ENCODE results near the gene CHAT. TPM values are rescaled to one million over a fixed set of nuclear protein-coding genes. Genes with fewer than 3 reads are reported as not detected.

Gene CHAT
- total RNA-seq, 4 donors from 2014 or later: not detected

DNA sequence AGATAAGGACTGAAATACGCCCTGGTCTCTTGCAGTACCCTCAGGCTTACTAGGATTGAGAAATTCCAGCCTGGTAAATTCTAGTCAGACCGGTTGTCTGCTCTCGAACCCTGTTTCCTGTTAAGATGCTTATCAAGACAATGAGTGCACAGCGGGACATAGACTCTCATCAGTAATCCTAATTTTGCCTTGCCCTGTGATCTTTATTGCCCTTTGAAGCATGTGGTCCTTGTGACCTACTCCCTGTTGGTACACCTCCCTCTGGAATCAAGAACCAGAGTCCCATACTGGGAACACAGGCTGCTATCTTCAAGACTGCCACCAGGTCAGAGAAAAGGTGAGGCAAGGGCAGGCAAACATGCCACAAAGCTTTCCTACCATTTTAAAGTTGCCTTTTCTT lies 72.8 kb downstream of the CHAT start:
- TF ChIP-seq, protein P1, sequence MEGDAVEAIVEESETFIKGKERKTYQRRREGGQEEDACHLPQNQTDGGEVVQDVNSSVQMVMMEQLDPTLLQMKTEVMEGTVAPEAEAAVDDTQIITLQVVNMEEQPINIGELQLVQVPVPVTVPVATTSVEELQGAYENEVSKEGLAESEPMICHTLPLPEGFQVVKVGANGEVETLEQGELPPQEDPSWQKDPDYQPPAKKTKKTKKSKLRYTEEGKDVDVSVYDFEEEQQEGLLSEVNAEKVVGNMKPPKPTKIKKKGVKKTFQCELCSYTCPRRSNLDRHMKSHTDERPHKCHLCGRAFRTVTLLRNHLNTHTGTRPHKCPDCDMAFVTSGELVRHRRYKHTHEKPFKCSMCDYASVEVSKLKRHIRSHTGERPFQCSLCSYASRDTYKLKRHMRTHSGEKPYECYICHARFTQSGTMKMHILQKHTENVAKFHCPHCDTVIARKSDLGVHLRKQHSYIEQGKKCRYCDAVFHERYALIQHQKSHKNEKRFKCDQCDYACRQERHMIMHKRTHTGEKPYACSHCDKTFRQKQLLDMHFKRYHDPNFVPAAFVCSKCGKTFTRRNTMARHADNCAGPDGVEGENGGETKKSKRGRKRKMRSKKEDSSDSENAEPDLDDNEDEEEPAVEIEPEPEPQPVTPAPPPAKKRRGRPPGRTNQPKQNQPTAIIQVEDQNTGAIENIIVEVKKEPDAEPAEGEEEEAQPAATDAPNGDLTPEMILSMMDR (IDR thresholded peaks at IDR 0.05): no peak
- ATAC-seq (ENCODE audit: low FRiP score): no peak
- no peak for DNase-seq (ENCODE audit: low spot score)

DNA sequence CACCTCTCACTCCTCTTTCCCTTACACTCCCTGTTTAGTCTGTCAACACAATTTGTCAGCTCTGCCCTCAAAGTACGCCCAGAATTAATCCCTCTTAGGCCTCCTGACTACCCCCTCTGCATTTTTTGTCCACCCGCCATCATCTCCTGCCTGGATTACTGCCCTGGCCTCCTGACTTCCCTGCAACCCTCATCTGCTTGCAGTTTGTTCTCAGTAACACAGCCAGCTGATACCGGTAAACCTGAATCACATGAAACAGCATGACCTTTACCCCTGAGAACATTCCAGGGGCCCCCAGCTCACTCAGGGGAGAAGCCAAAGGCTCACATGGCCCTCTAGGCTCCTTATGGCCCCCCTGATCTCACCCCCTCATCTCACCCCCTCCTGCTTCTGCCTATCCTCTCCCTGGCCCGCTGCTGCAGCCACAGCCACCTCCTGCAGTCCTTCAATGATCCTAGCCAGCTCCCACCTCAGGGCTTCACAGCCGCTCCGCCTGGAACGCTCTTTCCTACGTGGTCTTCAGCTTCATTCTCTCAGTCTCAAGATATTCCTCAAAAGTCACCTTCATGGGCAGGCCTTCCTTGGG lies 74.5 kb downstream of the CHAT start:
- TF ChIP-seq, protein P1 (IDR thresholded peaks at IDR 0.05): no peak
- ATAC-seq (ENCODE audit: low FRiP score) (no peak), DNase-seq (ENCODE audit: low spot score) (no peak)

DNA sequence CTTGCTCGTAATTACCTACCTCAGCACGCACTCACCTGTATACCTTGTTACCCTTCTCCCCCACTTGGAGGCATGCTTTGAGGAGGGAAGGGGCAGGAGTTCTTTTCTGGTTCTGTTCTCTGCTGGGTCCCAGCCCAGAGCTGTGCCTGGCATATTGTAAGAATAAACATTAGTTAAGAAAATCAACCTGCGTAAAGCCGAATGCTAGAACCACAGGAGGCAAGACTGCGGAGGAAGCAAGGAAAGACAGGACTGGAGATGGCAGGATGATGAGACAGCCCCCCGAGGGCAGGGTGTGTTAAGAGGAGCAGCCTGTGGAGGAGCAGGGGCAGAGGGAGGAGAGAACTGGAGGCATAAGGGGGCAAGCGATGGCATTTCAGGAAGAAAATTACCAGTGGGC lies 75.1 kb downstream of the CHAT start:
- TF ChIP-seq, protein P1 (IDR thresholded peaks at IDR 0.05): no peak
- DNase-seq (ENCODE audit: low spot score): no peak
- ATAC-seq (ENCODE audit: low FRiP score): no peak

DNA sequence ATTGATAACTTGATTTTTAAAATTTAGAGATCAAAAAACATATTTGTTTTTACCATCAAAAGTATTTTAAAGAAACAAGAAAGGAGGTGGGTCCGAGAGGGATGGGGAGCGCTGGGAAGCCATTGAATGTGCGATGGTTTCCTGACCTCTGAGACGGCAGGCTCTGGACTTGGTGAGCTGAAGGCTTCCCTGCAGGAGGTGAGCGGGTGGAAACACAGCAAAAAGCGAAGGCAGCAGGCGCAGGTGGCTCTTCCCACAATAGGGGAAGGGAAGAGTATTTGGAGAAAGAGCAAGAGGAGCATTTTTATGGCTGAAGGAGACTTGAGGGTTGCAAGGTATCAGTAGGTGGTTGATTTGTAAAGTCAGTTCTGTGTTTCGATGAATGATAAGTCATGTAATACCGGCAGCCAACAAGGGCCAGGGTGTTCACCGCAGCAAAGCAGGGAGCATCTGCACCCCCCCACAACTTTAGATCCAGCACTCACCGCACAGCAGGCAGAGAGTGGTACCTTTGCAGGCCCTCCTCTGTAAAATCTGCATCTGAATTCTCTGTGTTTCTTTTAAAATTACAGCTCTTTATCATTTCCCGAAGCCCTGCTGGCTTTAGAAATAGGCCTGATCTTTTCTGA lies 76.2 kb downstream of the CHAT start:
- no peak for ATAC-seq (ENCODE audit: low FRiP score)
- no peak for DNase-seq (ENCODE audit: low spot score)
- TF ChIP-seq, protein P1 (IDR thresholded peaks at IDR 0.05): no peak

DNA sequence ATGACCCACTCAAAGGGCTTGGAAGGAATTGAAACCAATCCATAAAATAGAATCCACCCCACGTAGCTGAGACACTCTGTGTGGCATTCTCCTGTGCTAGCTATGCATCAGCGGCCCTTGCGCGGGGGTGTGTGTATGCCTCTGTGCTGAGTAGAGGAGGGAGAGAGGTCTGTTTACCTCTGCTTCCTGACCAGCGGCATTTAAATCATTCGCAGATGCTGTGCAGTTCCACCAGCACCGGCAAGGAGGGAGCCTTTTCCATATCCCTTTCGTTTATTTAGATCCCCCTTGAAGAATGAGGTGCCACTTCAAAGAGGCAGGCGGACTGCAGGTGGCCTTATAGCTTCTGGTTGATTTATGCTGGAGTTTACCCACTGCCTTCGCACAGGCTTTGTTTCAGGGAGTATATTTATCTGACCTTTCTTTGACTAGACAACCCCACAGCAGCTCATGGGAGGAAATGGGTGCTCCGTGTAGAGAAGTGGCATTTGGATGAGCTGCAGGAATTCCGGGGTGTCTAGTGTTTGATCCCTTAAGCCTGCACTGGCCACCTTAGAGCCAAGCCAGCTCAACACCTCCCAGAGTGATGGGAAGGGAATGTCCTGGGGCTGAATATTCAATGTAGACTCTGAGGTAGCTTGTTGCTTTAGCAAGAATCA lies 77.0 kb downstream of the CHAT start:
- no peak for DNase-seq (ENCODE audit: low spot score)
- TF ChIP-seq, protein P1 (IDR thresholded peaks at IDR 0.05): no peak
- ATAC-seq (ENCODE audit: low FRiP score): no peak

DNA sequence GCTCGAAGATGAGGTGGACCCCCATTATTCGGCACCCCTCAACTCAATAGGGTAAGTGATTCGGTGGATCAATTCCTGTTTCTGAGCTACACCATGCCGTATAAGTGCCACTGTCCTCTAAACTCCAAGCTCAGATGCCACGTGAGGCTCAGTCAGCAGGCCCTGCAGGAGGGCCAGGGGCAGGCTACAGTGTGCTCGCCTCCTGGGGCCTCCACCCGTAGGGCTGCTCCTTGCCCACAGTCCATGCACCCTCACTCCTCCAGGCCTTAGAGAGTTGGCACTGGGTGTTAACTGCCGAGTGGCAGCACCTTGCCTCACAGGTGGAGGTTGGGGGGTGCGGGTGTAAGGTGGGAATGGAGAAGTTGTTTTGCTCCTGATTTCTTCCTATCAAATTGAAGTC lies 77.8 kb downstream of the CHAT start:
- TF ChIP-seq, protein P1 (IDR thresholded peaks at IDR 0.05): no peak
- no peak for ATAC-seq (ENCODE audit: low FRiP score)

DNA sequence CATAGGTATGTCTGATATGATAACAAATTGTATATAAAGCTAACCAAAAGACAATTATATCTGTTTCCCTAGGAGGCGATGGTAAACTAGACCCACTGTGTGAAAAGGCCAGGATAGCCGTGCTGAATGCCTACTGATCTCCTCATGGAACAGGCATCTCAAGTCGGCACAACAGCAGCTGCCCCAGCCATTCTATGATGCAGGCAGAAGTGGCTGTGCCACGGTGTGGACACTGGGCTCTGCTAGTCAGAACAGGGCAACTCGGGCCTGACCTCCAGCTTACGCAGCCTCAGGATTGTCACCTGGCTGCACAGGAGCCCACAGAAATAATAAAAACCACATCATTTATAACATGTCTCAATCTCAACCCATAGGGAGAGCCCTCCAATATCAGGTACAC lies 80.6 kb downstream of the CHAT start:
- DNase-seq (ENCODE audit: low spot score) (no peak), ATAC-seq (ENCODE audit: low FRiP score) (no peak)
- TF ChIP-seq, protein P1 (IDR thresholded peaks at IDR 0.05): no peak

More for the DNA sequence above, 77.8 kb downstream of the CHAT start:
- DNase-seq (ENCODE audit: low spot score): no peak

Measured in omental fat pad (tissue), 4 donors.